ENCODE measurements around the gene PKDCC.

- TF ChIP-seq EZH2 (IDR thresholded peaks at IDR 0.05; ENCODE audit: borderline replicate concordance, insufficient read depth, low read depth, low read length, poor library complexity, severe bottlenecking), result no peak
- TF ChIP-seq CTCF (IDR thresholded peaks at IDR 0.05), result no peak
Observed at GRCh38 chr2:42052702-42053481, 5.1 kb downstream of the PKDCC start.
